HG03469 (cell line): Measurements from ENCODE around the gene COG3.

Experiments
- ATAC-seq: cut with Tn5 transposase; IDR thresholded peaks from one replicate; pipeline ENCODE4 v1.9.1; 2021; ENCODE audit warnings: mild to moderate bottlenecking, moderate library complexity, moderate number of reproducible peaks; ENCODE audit not compliant: unreplicated experiment

Gene COG3

DNA sequence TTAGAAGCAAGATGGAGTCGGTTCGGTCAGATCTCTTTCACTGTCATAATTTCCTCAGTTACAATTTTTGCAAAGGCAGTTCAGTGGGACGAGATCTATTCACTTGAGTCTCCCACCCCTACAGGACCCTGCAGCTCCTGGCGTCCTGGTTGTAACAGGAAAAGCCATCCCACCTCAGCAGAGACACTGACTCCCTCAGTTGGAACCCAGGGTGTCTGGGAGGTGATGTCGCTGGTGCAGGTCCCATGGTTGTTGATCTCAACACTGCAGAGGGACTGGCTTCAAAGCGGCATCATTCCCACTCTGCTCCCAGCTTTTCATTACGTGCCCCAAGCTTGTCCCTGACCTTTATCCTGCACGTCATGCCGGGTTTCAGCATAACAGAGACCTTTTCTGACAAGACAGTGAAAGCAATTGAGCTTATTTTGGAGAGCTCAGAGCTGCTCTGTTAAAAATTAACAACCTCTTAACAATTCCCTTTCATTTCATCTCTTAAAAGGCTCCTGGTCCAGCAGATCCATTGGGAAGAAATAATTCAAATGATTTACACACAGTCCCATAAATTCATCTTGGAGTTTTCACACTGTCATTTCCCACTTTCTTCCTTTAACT is 17.6 kb upstream of the COG3 start:
- ATAC-seq, result no peak

GRCh38 chr13:45448965-45449559 is 15.7 kb upstream of the COG3 start:
- no peak for ATAC-seq

DNA sequence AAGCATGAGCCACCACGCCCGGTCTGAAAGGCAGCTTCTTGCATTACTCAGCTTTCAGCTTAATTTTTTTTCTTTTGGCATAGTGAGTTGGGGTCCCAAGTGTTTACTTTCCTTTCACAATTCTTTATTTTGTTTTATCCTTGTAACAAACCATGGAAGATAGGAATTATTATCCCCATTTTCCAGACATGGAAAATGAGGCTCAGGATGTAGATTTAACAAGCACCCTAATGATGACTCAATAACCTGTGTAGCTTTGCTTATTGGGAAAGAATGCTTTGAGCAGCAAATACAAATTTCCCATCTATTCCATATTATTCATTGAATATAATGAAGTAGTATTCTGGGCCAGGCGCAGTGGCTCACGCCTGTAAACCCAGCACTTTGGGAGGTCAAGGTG is 13.5 kb upstream of the COG3 start:
- ATAC-seq, result no peak

DNA sequence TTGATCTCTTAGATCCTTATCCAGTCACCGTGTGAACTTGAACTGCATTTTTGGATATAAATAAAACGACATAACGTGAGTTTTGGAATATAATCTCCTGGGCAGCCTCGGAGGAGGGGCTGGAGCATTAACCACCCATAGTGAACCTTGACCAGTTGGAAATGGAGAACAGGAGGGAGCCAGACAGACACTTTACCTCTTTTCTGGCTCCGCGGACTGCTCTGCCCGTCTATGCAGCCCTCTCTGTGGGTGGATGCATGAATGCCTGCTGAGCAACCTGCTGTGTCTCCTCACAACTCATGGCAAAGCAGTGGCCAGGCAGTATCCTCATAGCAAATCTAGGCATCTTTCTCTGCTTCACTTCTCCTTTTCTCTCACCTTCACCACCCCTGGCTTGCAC is 10.5 kb upstream of the COG3 start:
- ATAC-seq, result no peak

DNA sequence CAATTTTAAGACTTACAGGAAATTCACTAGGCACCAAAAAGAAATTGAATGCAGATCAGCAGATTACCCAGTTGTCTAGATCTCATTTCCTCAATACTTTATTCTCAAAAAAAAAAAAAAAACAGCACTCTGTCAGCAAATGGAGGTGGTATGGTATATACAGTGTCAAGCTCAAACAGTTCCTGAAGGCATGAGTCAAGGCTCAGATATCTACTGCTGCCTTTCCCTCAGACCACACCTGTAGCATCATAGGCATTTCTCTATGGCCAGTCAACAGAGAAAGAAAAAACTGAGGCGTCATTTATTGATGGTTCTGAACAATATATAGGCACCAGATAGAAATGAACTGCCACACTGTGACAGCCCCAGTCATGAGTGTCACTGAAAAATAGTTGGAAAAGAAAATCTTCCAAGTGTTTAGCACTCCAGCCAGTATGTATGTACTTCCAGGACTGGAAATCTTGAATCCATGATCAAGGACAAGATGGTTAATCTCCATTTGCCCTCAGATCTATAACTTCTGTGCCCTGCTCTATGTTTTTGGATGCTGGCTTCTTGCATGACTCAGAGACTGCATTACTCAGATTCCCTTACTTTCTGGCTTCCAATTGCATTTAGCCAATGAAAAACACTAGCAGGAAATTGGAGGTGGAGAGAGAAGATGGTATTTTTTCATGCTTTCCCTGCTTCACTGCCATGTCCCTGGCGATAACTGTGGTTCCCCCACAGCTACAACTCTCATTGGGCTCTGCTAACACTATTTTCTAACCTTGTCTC is 8.4 kb upstream of the COG3 start:
- no peak for ATAC-seq

DNA sequence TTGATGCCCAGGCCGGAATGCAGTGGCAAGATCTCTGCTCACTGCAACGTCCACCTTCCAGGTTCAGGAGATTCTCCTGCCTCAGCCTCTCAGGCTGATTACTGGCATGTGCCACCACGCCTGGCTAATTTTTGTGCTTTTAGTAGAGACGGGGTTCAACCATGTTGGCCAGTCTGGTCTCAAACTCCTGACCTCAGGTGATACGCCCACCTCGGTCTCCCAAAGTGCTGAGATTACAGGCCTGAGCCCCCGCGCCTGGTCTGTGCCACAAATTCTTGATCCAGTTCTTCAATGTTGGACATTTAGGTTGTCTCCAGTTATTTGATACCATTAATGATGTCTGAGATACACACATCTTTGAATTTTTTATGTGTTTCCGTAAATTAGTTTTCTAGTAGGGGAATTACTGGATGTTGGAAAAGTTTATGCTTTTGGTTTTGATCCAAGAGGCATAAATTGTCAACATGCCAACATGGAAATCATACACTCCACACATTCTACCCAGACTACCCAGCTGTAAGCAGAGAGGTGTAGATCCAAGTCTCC is 525 bp upstream of the COG3 start:
- no peak for ATAC-seq

DNA sequence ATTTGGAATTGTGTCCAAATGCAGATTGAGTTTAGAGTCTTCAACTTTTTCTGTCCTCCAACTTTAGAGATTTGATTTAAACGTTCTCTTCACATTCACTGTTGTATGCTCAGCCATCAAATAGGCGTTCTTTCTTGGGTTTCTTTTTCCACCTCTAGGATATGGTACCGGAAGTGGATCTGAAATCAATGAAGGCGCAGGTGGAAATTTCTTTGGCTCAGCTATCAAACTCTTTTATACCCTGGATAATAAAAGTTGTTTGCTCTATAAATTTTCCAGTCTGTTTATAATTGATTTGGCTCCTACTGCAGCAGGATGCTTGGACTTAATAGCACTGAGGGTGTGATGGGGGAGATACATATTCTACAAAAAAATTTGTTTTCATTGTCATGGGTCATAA is 1.6 kb downstream of the COG3 start:
- ATAC-seq, result no peak

- ATAC-seq, result no peak
These were observed 3.9 kb downstream of the COG3 start for GRCh38 chr13:45468635-45469034.

GRCh38 chr13:45472171-45472705 is 7.5 kb downstream of the COG3 start:
- no peak for ATAC-seq

- no peak for ATAC-seq
These were observed 8.9 kb downstream of the COG3 start for GRCh38 chr13:45473627-45474026.

GRCh38 chr13:45474584-45475454 is 10.1 kb downstream of the COG3 start:
- ATAC-seq, result no peak

DNA sequence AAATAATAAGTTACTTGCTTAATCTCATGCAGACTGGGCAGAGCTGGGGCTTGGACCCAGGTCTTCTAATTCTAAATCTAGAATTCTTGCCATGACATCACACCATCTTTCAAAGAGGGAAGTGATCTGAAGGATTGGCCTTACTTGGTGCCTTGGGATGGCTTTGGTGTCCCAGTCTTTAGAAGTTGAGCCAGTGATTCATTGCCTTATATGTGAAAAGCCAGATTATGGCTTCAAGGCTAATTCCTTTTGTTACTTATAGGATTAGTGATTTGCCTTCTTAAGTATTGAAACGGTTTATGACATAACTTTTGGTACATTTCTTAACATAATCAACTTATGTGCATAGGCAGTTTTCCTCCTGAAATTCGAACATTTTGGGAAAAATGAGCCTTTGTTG is 14.9 kb downstream of the COG3 start:
- ATAC-seq, result no peak

DNA sequence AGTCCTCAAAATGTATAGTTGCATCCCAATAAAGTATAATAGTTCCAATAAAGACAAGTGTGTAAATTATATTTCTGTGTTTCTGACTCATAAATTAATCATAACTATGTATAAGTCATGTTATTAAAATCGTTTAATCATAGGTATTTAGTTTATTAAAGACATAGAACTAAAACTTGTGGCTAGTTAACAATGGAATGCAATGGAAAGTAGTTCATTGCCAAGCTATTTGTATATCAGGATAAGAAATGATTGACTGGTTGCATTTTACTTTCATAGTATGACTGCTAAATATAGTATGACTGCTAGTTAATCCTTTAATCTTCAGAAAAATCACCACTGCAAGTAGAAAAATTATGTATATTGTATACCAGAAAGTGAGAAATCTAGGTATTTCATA is 16.9 kb downstream of the COG3 start:
- ATAC-seq, result no peak

DNA sequence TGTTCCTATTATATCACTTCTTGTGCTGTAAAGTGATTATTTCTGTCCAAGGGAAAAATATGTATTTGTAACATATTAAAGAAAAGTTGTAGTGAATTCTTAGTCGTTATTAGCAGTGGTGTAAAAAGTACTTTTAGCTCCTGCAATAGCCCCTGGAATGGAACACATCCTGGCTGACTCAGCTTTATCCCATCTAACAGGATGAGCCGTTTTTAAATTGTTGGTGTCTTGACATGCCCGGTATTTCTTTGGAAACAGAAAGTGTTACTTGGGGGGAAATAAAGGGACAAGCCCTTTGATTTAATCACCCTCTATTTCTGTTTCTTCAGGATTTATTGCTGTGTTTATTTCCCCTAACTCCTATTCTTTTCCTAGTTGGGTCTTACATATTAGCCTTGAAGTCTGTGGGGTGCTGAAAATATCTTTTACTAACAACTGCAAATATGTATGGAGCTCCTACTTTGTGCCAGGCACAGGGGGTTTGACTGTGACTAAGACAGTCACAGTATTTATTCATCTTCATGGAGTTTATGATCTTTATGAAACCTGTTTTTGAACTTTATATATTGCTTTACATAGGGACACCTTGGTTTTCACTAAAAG is 17.9 kb downstream of the COG3 start:
- ATAC-seq, result no peak

GRCh38 chr13:45487604-45488003 is 22.9 kb downstream of the COG3 start:
- ATAC-seq, result no peak

- ATAC-seq, result no peak
These were observed 25.3 kb downstream of the COG3 start for GRCh38 chr13:45490068-45490467.

GRCh38 chr13:45492538-45492937 is 27.8 kb downstream of the COG3 start:
- no peak for ATAC-seq

GRCh38 chr13:45496942-45497341 is 32.2 kb downstream of the COG3 start:
- ATAC-seq, result no peak

DNA sequence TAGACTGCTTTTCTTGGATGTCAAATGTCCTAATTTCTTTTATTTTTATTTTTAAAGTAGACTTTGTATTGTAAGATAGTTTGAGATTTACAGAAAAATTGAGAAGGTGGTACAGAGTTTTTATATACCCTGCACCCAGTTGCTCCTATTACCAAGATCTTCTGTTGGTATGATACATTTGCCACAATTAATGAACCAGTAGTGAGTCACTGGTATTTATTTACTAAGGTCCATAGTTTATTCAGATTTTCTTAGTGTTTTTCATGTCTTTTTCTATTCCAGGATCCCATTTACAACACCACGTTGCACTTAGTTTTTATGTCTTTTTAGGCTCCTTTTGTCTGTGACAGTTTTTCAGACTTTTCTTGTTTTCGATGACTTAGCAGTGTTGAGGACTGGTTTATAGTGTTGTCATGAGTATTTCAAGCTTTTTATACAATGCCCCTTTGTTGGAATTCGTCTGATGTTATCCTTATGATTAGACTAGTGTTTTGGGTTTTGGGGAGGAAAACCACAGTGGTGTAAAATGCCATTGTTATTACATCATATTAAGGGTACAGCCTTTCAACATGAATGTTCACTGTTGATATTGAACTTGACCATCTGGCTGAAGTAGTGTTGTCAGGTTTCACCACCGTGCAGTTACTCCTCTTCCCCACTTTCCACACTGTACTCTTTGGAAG is 35.9 kb downstream of the COG3 start:
- ATAC-seq, result no peak

DNA sequence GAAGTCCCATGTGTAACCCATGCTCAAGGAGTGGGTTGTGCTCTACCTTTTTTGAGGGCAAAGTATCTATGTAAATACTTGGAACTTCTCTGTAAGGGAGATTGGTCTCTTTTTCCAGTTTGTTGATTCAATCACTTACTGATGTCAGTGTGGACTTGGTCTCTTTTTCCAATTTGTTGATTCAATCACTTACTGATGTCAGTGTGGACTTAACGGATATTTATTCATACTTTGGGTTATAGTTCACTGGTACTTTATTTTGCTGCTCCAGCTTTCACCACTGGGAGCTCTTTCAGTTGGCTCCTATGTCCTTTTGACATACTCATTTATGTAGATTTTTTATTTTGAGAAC is 36.4 kb downstream of the COG3 start:
- no peak for ATAC-seq
